Measurements from ENCODE around the gene SIPA1.
"Not testable (repeated sequence)": the region's sequence is repeated elsewhere in the genome, so short reads cannot be mapped to it uniquely, and the experiment has no call there.

The SIPA1 gene

GRCh38 chr11:65625628-65626342, 12.1 kb upstream of the SIPA1 start:
- DNase-seq, result no peak

- DNase-seq, result no peak
Observed at GRCh38 chr11:65627202-65627601, 10.7 kb upstream of the SIPA1 start.

- no peak for DNase-seq
Observed at GRCh38 chr11:65629579-65629978, 8.3 kb upstream of the SIPA1 start.

- DNase-seq, result no peak
Observed at GRCh38 chr11:65630215-65630614, 7.7 kb upstream of the SIPA1 start.

- no peak for DNase-seq
Observed at GRCh38 chr11:65633390-65634108, 4.4 kb upstream of the SIPA1 start.

- DNase-seq, result no peak
Observed at GRCh38 chr11:65634109-65634436, 3.8 kb upstream of the SIPA1 start.

- no peak for DNase-seq
Observed at GRCh38 chr11:65634440-65634839, 3.5 kb upstream of the SIPA1 start.

GRCh38 chr11:65634905-65635731, 2.8 kb upstream of the SIPA1 start:
- DNase-seq, result no peak

- no peak for DNase-seq
Observed at GRCh38 chr11:65636108-65637031, 1.5 kb upstream of the SIPA1 start.

- DNase-seq, result no peak
Observed at GRCh38 chr11:65637032-65637557, 806 bp upstream of the SIPA1 start.

- DNase-seq, result not testable (repeated sequence)
Observed at GRCh38 chr11:65639228-65639597, 1.3 kb downstream of the SIPA1 start.

- peak; percentile 24 for DNase-seq
Observed at GRCh38 chr11:65639623-65640482, 2.0 kb downstream of the SIPA1 start.

GRCh38 chr11:65640483-65641296, 2.8 kb downstream of the SIPA1 start:
- DNase-seq, result no peak

GRCh38 chr11:65641297-65642013, 3.6 kb downstream of the SIPA1 start:
- DNase-seq, result no peak

GRCh38 chr11:65642014-65642671, 4.2 kb downstream of the SIPA1 start:
- no peak for DNase-seq

- peak; percentile 28 for DNase-seq
Observed at GRCh38 chr11:65643971-65644370, 6.1 kb downstream of the SIPA1 start.

- no peak for DNase-seq
Observed at GRCh38 chr11:65644837-65645236, 6.9 kb downstream of the SIPA1 start.

GRCh38 chr11:65645710-65646109, 7.8 kb downstream of the SIPA1 start:
- no peak for DNase-seq

GRCh38 chr11:65646288-65646957, 8.5 kb downstream of the SIPA1 start:
- DNase-seq, result no peak

Data from NCI-H69 (cell line).